NCI-H748 (cell line): ENCODE results near the gene MED15.
"Not testable (repeated sequence)": the region's sequence is repeated elsewhere in the genome, so short reads cannot be mapped to it uniquely, and the experiment has no call there.

ENCODE experiments used
- DNase-seq: peaks from one replicate; lab custom pipeline; 2025; ENCODE audit not compliant: unreplicated experiment; lab: John Stamatoyannopoulos, UW

Gene MED15

DNA sequence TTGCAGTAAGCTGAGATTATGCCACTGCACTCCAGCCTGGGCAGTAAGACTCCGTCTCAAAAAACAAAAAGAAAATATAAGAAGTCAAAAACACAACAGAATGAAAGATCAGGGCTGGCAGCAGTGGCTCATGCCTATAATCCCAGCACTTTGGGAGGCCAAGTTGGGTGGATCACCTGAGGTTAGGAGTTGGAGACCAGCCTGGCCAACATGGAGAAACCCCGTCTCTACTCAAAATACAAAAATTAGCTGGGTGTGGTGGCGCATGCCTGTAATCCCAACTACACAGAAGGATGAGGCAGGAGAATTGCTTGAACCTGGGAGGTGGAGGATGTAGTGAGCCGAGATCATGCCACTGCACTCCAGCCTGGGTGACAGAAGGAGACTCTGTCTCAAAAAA lies 87.1 kb downstream of the MED15 start:
- DNase-seq = not testable (repeated sequence)

- DNase-seq = no peak
These were observed 88.1 kb downstream of the MED15 start for GRCh38 chr22:20595461-20595860.

DNA sequence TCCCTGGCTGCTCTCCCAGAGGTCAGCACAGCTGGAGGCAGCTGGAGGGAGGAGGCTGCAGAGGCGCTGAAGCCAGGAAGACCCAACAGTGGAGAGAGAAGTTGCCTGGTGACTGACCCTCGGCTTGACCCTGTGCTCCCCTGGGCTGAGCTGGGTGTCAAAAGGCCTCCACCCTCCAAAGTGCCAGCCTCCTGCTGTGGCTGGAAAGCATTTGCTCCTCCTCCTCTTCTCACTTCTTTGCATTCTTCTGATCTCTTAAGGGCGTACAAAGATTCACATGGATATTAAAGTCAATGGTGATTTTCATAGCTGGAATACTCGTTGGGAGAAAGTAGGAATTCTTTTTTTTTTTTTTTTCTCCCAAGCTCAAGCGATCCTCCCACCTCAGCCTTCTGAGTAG lies 91.7 kb downstream of the MED15 start:
- no peak for DNase-seq

GRCh38 chr22:20600137-20600673 lies 92.8 kb downstream of the MED15 start:
- DNase-seq = no peak

DNA sequence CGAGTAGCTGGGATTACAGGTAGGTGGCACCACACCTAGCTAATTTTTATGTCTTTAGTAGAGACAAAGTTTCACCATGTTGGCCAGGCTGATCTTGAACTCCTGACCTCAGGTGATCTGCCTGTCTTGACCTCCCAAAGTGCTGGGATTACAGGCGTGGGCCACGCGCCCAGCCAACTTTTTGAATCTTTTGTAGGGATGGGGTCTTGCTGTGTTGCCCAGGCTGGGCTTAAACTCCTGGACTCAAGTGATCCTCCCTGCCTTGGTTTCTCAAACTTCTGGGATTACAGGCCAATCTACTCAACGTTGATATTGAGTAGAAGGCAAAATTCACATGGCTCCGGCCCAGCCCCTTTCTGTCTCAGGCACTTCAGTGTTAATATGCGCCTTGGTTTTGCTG lies 93.9 kb downstream of the MED15 start:
- no peak for DNase-seq

DNA sequence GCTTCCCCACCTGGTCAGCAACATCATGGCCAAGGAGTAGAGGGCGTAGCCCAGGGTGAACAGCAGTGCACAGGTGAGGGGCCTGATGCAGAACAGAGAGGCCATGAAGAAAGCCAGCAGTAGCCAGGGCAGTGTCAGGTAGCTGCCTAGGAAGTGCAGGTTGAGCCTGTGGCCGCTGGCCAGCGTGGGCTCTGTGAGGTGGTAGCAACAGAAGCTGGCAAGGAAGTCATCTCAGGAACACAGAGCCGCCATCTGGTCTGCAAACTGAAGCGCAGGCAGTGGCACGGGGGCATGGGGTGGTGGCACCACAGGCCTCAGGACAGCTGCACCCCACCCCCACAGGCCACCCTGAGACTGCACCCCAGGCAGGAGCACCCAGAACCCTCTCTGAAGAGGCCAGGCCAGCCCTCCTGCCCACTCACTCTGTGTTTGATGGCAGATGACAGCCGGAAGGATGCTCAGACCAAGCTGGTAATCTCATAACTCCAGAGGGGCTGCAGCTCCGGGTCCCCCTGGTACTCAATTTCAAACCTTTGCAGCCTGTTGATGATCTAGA lies 95.3 kb downstream of the MED15 start:
- DNase-seq = no peak

- no peak for DNase-seq
These were observed 96.8 kb downstream of the MED15 start for GRCh38 chr22:20604092-20604747.

DNA sequence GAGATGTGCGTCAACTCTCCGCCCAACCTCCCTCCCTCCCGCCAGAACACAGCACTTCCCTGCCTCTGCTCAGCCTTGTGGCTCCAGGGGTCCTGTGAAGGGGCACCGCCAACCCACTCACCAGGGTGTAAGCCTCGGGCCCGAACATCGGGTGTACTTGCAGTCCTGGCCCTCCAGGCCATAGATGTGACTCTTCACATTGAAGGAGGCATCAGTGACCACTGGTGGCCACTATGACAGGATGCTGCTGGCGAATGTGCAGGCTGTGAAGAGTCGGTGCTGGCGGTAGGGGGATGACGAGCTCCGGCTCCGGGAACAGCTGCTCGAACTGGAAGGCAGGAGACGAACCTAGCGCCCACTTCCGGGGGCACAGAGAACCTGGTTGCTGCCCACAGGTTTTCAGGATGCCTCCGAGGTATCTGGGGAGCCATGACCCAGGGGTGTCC lies 97.4 kb downstream of the MED15 start:
- no peak for DNase-seq

DNA sequence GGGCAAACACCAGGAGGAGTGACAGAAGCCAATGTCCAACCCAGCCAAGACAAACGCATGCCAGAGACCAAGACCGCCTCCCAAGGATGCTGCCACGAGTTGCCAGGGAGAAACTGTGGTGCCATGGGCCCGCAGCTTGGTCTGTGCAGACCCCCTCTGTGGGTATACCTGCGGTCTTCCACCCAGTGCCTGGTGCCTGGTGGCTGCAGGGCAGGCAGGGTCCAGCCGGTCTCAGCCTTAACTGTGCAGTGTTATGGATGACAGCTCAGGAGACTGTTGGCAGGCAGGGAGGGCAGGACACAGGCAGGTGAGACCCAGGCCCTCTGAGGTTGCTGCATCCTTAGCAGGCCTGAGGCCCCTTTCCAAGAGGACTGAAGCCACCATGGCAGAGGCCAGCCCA lies 97.9 kb downstream of the MED15 start:
- no peak for DNase-seq

DNA sequence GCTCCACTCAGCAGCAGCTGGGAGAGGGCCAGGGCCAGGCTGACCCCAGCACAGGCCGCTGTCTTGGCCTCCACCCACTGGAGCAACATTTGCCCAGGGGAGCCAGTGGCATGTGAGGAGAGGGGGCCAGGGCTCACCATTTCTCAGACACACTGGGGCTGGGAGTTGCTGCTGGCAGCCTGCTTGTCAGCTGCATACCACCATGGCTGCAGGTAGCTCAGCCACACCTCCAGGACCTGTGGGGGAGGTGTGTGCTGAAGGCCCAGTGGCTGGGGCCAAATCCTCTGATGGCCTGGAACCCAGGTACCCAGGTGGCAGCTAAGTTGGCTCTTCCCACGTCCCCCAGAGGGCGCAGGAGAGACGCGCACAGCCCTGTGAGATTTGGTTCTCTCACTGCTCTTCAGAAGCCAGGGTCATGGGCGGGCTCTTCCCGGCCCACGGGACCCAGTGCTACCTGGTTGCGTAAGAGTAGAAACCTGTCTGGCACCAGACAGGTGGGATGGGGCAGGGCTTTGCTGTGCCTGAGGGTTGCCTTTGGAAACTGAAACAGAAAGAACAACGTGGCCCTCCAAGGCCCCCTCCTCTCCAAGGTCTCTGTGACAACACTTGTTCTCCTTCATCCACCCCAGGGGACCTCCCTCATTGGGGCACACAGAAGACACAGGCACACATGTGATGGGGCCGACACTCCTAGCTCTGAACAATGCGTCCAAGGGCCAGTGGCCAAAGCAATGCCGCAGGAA lies 98.8 kb downstream of the MED15 start:
- DNase-seq = peak; percentile 67

DNA sequence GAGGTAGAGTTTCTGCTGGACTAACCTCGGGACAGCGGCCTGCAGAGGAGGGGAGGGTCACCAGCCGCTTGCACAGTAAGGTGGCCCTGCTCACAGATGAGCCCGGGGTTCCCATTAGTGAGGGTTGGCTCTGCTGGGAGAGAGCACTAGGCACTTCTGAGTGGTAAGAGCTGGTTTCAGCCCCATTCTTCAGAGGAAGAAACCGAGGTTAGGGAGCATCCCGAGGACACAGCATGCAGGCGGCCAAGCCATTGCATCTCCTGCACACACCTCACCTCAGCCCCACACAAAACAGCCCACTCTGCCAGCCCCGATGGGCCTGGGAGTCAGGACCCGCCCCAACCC lies 99.3 kb downstream of the MED15 start:
- DNase-seq = no peak

DNA sequence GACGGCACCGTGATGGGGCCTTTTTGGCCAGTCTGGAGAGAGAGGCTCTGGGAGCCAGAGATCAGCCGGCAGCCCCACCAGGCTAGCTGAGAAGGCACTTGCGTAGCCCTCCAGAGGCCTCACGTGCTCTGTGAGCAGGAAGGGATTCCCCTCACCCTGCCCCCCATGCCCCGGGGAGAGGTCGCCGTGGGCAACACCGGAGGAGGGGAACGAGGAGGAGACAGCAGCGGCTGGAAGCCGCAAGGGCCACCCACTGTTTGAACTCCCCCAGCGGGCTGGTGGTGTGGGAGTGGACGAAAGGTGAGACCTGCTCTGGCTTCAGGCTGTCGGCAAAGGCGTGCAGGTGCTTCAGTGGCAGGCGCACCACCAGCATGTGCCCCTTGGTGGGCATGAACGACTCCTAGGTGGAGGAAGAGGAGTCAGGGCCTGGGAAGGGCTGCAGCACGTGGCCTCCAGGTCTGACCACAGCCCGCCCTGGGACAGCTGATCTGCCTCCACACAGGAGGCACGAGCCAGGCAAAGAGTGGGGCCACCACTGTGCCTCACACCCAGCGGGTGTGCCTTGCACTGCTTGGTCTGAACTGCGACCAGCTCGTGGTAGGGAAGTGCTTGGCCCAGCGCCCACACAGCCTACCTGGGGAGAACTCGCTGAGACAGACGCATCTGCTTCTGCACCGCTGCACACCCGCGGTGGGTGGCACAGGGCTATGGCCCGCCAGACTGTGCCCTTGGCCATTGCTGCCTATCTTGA lies 99.9 kb downstream of the MED15 start:
- DNase-seq = no peak

DNA sequence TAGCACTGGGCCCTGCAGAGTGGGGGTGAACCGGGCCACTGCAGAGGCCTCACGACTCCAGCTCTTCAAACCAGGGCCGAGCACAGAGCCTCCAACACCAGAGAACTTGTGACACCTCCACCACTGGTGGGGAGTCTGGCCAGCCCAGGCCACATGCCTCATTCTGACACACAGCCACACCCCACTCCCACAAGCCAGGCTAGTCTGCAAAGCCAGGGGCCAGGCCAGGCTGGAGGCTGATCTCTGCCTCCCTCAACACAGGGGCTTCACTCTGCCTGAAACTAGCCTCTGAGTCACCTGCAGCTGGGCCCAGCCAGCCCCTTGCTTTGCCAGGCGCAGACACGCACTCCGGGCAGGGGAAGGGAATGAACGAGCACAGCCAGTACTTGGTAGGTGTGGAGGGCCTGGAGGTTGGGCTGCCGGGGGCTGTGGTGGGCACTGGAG lies 102.9 kb downstream of the MED15 start:
- DNase-seq = no peak

DNA sequence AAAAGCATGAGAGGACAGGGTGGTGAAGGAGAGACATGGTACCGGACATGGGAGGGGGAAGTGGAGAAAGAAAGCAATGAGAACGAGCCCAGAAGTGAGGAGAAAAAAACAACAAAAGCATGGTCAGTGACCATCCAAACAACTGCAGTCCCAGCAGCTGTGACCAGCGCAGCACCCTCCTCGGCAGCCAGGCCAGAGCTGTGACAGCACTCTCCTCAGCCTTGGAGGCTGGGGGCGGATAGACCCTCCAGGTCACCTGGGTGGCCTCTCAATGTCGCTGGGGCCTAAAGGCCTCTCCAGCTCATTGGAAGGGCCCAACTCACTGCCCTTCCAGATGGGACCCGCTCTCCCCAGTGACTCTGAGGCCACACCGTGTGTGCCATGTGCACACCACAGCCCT lies 103.3 kb downstream of the MED15 start:
- DNase-seq = no peak

- no peak for DNase-seq
These were observed 104.0 kb downstream of the MED15 start for GRCh38 chr22:20611418-20611817.

DNA sequence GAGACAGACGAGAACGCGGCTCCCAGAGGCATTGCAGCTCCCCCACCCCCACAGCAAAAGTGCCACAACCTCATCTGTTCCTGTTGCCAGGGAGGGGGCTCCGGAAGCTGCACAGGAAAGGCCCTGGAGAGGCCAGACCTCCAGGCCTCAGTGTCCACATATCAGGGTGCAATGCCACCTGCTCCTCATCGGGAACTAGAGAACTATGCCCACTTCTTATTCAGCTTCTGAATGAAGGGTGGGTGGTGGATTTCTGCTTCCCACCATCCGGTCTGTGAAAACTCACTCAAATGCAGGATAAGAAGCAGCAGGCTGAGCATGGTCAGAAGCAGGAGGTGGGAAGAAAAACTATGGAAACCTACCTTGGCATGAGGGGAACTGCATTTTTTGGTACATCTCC lies 105.9 kb downstream of the MED15 start:
- no peak for DNase-seq

DNA sequence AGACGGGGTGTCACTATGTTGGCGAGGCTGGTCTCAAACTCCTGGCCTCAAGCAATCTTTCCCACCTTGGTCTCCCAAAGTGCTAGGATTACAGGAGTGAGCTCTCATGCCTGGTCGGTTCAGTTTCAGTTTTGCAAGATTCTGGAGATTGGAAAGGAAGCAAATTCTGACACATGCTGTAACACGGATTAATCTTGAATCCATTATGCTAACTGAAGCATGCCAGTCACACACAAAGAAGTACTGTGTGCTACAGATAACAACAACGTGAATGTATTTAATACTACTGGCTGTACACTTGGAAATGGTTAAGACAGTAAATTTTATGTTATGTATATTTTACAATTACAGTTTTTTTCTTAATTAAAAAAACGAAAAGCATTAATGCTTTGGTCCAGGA lies 107.6 kb downstream of the MED15 start:
- no peak for DNase-seq

- no peak for DNase-seq
These were observed 108.4 kb downstream of the MED15 start for GRCh38 chr22:20615533-20616450.

DNA sequence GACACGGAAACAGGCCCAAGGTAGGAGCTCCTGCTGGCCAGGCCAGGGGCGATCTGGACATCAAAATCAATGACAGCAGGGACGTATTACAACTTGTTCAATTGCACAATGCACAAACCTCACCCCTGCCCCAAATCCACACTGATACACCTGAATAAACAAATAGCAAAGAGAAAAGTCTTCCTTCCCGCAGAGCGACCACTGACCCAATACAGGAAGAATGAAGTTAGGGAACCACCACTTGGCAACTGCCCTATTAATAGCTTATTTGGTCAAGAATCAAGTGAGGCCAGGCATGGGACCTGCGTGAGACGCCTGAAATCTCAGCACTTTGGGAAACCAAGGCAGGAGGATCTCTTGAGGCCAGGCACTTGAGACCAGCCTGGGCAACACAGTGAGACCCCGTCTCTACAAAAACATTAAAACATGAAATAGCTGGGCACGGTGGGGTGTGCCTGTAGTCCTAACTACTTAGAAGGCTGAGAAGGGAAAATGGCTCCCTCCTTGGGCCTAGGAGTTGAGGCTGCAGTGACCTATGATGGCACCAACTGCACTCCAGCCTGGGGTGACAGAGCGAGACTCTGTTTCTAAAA lies 109.1 kb downstream of the MED15 start:
- no peak for DNase-seq

DNA sequence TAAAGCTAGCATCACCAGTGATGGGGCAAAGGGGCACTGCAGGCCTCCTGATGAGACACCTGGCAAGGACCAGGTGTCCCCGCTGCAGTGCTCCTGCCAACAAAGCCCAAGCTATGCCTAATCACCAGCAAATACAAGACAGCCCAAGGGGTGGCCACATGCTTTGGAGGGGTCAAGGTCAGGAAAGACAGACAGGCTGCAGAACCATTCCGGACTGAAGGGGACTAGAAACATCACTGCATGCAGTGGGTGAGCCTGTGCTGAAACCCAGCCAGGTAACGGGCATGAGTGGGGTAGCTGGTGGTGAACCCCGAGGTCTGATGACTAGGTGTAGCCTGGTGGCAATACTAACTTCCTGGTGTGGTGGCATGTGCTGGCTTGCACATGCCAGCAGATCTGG lies 111.1 kb downstream of the MED15 start:
- DNase-seq = no peak
